Measurements from ENCODE around the gene PUS10. TPM values are rescaled to one million over a fixed set of nuclear protein-coding genes. Genes with fewer than 3 reads are reported as not detected.

The PUS10 gene
- total and polyA plus RNA-seq, 2 of the 8 experiments (the other 6 are each of a cell fraction or from before 2014, with no cell fraction given) = 1.3 to 3.1 TPM

DNA sequence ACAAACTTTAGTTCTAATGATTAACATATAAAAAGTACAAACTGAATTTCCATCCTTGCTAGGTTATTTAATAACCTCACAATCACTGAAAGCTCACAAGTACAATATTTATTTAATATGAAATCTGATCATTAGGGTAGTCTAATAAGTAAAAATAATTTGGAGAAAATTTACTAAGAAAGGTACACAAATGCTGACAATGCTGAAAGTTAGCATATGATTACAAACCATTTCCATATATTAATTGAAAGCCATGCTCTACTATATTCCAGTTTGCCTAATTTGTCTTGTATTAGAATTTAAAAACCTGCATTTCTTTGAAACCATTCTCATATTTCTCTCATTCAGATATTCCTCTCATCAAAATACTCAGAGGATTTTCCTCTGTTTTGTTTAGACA, 8.7 kb downstream of the PUS10 start:
- H3K9me3 ChIP-seq (ENCODE audit: insufficient read depth in 2 of 2, low read depth in 1 of 2, low read length in 1 of 2) = no peaks in the 10 kb centered on the region
- TF ChIP-seq CHD2 (IDR thresholded peaks at IDR 0.05; ENCODE audit: low read length) = no peak
- TF ChIP-seq FOSL1 (IDR thresholded peaks at IDR 0.05; ENCODE audit: insufficient read depth, low read depth, low read length) = no peak
- H3K23me2 ChIP-seq (ENCODE audit: low read depth, low read length) = no peaks in the 10 kb centered on the region
- H4K91ac ChIP-seq (replicated peaks; ENCODE audit: insufficient read length, low read length) = no peak overlapping the region
- no peak overlapping the region for H3K4me2 ChIP-seq (ENCODE audit: insufficient read depth in 1 of 2, low read depth in 2 of 2, low read length in 2 of 2)
- no peaks in the 10 kb centered on the region for H3K79me2 ChIP-seq (ENCODE audit: control insufficient read depth in 1 of 2, insufficient read depth in 2 of 2, low read length in 2 of 2)
- no peak overlapping the region for H2BK15ac ChIP-seq (ENCODE audit: low read length)
- no peak overlapping the region for H2BK20ac ChIP-seq (ENCODE audit: low read length)
- H3K79me1 ChIP-seq (ENCODE audit: low read depth, low read length) = no peaks in the 10 kb centered on the region
- POLR2A ChIA-PET (ENCODE audit: partially characterized antibody) = no interaction called here
- no peak overlapping the region for H3K4me3 ChIP-seq (ENCODE audit: extremely low read depth in 1 of 4, insufficient read depth in 2 of 4, low read depth in 3 of 4, low read length in 4 of 4)
- H2BK12ac ChIP-seq (ENCODE audit: low read depth, low read length) = no peak overlapping the region
- no peaks in the 10 kb centered on the region for H4K20me1 ChIP-seq (replicated peaks in 1 of 2; ENCODE audit: control insufficient read depth in 1 of 2, insufficient read depth in 2 of 2, low read length in 2 of 2)
- FAIRE-seq (no peak), DNase-seq (ENCODE audit: low read depth in 1 of 2, low spot score in 2 of 2) (no peak)
- H3K27me3 ChIP-seq (replicated peaks in 1 of 4; ENCODE audit: control insufficient read depth in 3 of 4, extremely low read depth in 1 of 4, insufficient read depth in 3 of 4, low read length in 3 of 4) = no peaks in the 10 kb centered on the region
- H3K56ac ChIP-seq (replicated peaks; ENCODE audit: insufficient read length, low read depth, low read length) = no peak overlapping the region
- no peak overlapping the region for H3K27ac ChIP-seq (ENCODE audit: low read depth, low read length)
- no peak overlapping the region for H3K9ac ChIP-seq (replicated peaks in 1 of 4; ENCODE audit: extremely low read depth in 1 of 4, low read depth in 3 of 4, low read length in 3 of 4)
- H3K36me3 ChIP-seq (ENCODE audit: control insufficient read depth in 2 of 4, insufficient read depth in 4 of 4, low read length in 3 of 4) = no peaks in the 10 kb centered on the region
- no peak overlapping the region for H3K18ac ChIP-seq (ENCODE audit: extremely low read depth, low read length)
- no peak overlapping the region for H2BK120ac ChIP-seq (replicated peaks; ENCODE audit: low read depth, low read length)
- CTCF ChIA-PET (ENCODE audit: partially characterized antibody) = no interaction called here
- H2AK5ac ChIP-seq (ENCODE audit: low read depth, low read length) = no peak overlapping the region
- no peak overlapping the region for H2BK5ac ChIP-seq (ENCODE audit: low read depth, low read length)
- H4K5ac ChIP-seq (ENCODE audit: insufficient read length, low read depth, low read length) = no peak overlapping the region
- no peak overlapping the region for H3K4ac ChIP-seq (replicated peaks; ENCODE audit: insufficient read length, low read depth, low read length)
- no peak overlapping the region for H3K23ac ChIP-seq (ENCODE audit: insufficient read length)
- H4K8ac ChIP-seq (ENCODE audit: extremely low read depth, insufficient read depth, low read length) = no peak overlapping the region
- no peak overlapping the region for H2AFZ ChIP-seq (ENCODE audit: low read length)
- no peaks in the 10 kb centered on the region for H3K4me1 ChIP-seq (replicated peaks in 1 of 4; ENCODE audit: control insufficient read depth in 3 of 4, insufficient read depth in 4 of 4, low read length in 3 of 4)
- no peak overlapping the region for H3K14ac ChIP-seq (ENCODE audit: insufficient read length)
